CD4-positive, alpha-beta T cell treated with Interleukin-4 for 1 hour (primary cell): ENCODE measurements around the gene FAXC.
"Not testable (repeated sequence)": the region's sequence is repeated elsewhere in the genome, so short reads cannot be mapped to it uniquely, and the experiment has no call there.

Experiments used
- DNase-seq, 2 donors: peaks; one replicate each; pipeline ENCODE4 v3.0.0-alpha.2; 2020 to 2022

The FAXC gene

DNA sequence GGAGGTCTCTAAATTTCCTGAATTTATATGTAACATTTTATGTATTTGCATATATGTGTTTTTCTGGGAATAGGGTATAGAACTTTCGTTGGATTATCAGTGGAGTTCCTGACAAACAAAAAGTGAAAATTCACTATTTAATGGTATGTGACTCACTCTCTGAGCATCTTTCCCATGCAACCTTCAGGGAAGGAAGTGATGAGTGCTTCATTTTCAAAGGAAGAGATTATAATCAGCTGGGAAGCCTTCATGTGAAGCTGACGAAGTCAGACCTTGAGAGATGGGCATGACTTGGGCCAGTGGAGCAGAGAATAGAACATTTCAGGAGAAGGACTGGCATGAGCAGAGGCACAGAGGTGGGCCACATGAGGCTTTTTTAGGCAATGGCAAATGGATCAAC, 72.7 kb downstream of the FAXC start:
- DNase-seq = no peak

DNA sequence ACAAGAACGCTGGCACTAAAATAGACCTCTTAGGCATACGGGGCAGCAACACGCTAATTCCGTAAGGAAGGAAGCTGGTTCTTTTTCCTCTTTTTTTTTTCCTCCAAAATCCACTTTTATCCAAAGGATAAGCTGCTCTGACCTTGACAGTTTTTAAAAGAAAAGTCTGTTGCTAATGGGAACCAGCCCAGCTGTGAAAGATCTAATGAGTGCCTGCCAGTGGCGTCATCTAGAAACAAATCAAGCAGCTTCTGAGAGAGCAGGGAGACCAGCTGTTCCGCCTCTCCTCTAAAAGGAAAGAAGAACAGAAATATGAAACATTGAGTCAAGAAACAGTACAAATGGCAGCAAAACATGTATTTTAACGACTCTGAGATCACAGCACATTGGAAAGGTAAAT, 78.6 kb downstream of the FAXC start:
- no peak for DNase-seq

- no peak for DNase-seq
Observed at GRCh38 chr6:99270030-99270429, 79.4 kb downstream of the FAXC start.

DNA sequence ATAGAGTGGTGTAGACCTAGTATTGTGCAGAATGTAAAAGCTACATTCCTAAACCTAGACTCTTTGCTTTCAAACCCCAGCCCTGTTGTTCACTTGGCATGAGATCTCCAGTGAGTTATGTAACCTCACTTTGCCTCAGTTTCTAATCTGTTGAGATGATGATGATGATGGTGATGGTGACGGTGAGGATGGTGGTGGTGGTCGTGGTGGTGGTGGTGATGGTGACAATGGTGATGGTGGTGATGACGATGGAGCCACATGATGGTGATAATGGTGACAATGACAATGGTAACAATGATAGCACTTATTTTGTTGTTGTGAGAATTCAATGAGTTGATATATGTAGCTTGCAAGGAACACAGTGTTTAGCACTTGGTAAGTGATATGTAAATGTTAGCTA, 80.3 kb downstream of the FAXC start:
- no peak for DNase-seq

DNA sequence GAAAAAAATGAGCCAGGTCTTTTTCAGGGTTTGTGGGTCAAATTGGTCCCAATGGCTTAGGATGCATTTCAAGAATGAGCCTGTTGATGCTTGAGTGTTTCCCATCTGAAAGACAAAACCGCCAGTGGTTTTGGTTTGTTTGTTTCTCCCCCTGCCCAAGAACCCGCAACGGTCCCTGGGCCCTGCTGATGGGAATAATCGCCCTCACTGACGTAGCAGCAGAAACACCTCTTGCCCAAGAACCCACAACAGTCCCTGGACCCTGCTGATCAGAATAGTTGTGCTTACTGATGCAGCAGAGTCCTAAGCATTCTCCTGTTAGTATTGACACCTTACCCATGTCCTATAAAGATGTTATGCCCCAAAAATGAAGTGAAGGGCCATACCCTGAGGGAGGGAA, 82.5 kb downstream of the FAXC start:
- not testable (repeated sequence) for DNase-seq

DNA sequence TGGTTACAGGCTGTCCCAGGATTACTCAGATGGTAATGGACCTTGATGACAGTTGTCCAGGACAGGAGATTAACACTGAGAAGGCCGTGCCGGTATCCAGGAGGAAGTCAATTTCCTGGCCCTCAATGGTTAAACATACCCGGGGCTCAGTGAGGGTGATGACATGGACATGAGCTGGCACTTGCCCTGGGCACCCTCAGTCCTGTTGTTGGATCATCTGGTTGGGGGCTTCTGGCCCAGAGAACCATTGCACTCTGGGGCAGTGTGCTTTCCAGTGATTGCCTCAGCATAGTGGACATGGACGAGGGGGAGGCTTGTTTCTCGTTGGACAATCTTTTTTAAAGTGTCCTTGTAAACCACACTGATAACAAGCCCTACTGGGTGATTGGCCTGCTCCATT, 84.0 kb downstream of the FAXC start:
- DNase-seq = not testable (repeated sequence)

GRCh38 chr6:99254616-99255550, 94.6 kb downstream of the FAXC start:
- no peak for DNase-seq

GRCh38 chr6:99253271-99253670, 96.2 kb downstream of the FAXC start:
- no peak for DNase-seq

DNA sequence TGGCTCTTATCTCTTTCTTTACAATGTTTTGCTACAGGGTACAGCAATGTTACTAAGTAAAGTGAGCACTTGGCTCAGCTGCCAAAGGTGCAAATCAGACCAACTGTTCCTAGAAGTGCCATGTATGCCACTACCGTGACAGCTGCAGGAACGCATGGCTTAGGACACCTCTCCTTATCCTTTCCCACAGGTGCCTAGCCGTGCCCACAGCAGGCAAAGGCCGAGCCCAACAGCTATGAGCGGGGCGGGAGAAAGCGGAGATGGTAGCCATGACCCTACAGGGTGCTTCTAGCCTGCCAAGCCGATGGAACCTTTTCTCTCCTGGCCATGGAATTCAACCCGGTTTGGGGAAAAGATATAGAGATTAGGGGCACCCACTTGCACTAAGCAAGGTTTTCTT, 97.1 kb downstream of the FAXC start:
- no peak for DNase-seq

DNA sequence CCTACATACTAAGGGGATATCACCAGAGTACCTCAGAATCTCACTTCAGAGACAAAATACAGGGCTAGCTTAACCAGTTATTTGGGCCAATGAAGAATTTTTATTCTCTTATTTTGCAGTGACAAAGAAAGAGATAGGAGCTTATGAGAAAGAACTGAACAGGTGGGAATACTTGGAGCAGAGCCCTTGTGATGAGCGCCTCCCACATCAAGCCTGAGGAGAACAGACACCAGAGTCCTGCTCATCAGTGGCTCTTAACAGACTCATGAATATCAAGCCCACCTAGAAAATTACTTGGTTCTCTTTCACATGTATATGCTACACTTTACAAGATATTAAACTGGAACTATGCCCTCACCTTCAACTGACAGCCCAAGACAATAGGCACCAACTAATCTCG, 99.0 kb downstream of the FAXC start:
- no peak for DNase-seq

DNA sequence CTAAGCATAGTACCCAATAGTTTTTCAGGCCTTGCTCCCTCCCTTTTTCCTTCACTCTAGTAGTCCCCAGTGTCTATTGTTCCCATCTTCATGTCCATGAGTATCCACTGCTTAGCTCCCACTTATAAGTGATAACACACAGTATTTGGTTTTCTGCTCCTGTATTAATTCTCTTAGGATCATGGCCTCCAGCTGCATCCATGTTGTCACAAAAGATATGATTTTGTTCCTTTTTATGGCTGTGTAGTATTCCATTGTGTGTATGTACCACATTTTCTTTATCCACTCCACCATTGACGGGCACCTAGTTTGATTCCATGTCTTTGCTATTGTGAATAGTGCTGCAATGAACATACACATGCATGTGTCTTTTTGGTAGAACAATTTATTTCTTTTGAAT, 102.9 kb downstream of the FAXC start:
- DNase-seq = no peak

DNA sequence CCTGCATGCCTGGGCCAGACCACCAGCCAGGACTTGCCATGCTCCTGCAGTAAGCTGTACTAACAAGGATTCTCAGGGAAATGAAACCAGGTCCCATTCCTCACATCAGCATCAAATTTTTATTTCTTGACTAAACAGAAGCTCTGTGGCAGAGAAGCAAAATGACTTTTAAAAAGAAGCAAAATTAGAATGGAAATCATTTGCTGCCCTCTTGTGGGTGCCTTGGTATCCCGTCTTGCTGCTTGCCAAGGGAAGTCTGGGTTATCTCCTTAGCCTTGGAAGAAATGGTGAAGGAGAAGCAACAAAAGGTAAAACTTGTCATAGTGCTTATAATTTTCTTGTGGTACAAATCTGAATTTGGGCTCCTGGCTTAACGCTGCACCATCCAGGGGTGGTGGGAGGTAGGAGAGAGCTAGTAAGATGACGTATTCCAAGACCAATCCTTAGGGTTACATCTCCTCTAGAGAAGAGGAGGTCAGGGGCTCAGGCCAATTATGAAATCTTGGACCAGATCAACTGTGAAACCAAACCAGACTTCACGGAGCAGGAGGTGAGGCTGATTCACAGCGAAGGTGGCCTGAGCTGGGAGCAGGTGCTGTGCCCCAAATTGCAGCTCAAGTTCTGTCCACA, 107.5 kb downstream of the FAXC start:
- no peak for DNase-seq

DNA sequence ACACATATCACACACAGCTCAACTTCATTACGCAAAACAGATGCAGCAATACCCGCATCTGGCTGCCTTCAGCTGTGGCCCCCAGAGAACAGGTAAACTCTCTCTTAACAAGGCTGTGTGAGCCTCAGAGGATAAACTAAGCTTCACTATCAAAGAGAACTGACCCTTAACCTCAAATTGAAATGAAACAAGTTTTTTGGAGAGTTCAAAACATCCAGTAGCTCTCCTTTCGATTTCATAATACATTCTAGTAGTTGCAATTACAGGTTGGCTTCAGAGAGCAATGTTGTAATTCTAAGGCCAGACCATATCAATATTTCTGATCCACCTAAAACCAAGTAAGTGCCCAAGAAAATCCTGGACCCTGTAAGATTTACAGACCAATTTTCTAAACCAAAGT, 113.5 kb downstream of the FAXC start:
- no peak for DNase-seq

DNA sequence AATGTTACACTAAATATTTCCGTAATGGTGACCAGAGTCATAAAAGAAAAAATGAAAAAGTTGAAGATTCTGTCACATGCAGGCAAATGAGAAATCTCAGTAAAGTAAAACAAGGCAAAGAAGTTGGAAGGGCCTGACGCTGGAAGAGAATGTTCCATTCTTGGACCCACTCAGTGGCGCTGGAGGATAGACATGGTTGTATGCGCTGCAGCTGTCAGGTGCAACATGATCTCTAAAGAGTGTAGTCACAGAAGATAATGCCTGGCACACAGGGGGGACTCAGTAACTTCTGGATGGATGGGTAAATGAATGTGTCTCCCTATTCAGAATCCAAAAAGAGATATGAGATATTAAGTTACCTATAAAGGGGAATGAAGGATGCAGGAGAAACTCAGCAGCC, 116.3 kb downstream of the FAXC start:
- no peak for DNase-seq

- DNase-seq = no peak
Observed at GRCh38 chr6:99232056-99232455, 117.4 kb downstream of the FAXC start.

GRCh38 chr6:99225172-99225571, 124.3 kb downstream of the FAXC start:
- no peak for DNase-seq
